ENCODE measurements around the gene PHF10. TPM values are rescaled to one million over a fixed set of nuclear protein-coding genes. Genes with fewer than 3 reads are reported as not detected.

Gene PHF10
- total RNA-seq, 4 donors from 2014 or later = 32.7 to 42.8 (median 37.0) TPM

GRCh38 chr6:169692516-169692915 is 31.8 kb downstream of the PHF10 start:
- no peak overlapping the region for H3K4me3 ChIP-seq (ENCODE audit: low read depth, poor library complexity, severe bottlenecking)
- no peak for DNase-seq (ENCODE audit: low spot score in 2 of 2)
- intact Hi-C loops (cut with DNase I; ENCODE audit: low total_unique reads) = no loop called here
- 96 to 97% methylated on average over 3 of the region's 3 CpGs for WGBS, 2 donors
- no peak for TF ChIP-seq POLR2A (IDR thresholded peaks at IDR 0.05)
- TF ChIP-seq, protein P1, sequence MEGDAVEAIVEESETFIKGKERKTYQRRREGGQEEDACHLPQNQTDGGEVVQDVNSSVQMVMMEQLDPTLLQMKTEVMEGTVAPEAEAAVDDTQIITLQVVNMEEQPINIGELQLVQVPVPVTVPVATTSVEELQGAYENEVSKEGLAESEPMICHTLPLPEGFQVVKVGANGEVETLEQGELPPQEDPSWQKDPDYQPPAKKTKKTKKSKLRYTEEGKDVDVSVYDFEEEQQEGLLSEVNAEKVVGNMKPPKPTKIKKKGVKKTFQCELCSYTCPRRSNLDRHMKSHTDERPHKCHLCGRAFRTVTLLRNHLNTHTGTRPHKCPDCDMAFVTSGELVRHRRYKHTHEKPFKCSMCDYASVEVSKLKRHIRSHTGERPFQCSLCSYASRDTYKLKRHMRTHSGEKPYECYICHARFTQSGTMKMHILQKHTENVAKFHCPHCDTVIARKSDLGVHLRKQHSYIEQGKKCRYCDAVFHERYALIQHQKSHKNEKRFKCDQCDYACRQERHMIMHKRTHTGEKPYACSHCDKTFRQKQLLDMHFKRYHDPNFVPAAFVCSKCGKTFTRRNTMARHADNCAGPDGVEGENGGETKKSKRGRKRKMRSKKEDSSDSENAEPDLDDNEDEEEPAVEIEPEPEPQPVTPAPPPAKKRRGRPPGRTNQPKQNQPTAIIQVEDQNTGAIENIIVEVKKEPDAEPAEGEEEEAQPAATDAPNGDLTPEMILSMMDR (IDR thresholded peaks at IDR 0.05) = no peak

DNA sequence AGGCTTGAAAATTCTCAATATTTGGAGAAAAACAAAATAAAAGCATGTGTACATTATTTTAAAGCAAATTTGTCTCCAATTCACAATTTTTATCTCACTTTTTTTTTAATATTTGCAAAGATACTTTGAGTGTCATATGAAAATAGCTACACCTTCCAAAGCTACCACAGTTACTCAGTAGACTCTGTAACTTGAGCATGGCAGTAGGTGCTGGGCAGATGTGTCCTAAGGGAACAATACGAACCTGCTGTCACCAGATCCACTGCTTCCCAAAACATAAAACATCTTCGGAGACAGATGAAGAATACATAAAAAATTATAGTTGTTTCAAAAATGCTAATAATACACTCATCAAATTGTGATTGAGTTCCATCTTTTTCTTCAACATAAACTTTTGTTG is 33.0 kb downstream of the PHF10 start:
- no peak for DNase-seq (ENCODE audit: low spot score in 2 of 2)
- TF ChIP-seq, protein P1 (IDR thresholded peaks at IDR 0.05) = no peak
- no peak for TF ChIP-seq POLR2A (IDR thresholded peaks at IDR 0.05)
- WGBS, 2 donors = 96% methylated on average over 2 of the region's 2 CpGs
- H3K4me3 ChIP-seq (ENCODE audit: low read depth, poor library complexity, severe bottlenecking) = no peak overlapping the region
- intact Hi-C loops (cut with DNase I; ENCODE audit: low total_unique reads) = no loop called here

DNA sequence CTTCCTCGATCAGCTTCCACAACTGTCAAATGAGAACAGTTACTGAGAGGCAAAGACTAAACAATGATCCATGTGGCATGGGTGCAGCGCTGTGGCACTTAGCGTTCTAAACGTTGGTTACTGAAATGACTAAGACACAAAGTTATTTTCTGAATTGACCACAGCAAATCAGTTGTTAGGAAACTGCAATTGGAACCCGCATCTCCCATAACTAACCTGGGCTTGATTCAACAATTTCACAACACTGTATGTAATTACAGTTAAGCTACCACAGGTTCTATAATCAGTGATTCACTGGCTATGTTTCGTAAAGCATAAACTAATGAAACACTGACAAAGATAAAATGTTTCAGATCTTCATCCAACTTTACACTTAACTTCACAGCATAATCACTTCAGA is 35.0 kb downstream of the PHF10 start:
- TF ChIP-seq, protein P1 (IDR thresholded peaks at IDR 0.05) = no peak
- TF ChIP-seq POLR2A (IDR thresholded peaks at IDR 0.05) = no peak
- intact Hi-C loops (cut with DNase I; ENCODE audit: low total_unique reads) = no loop called here
- 91 to 93% methylated on average over 6 of the region's 6 CpGs for WGBS, 2 donors
- no peak overlapping the region for H3K4me3 ChIP-seq (ENCODE audit: low read depth, poor library complexity, severe bottlenecking)
- no peak for DNase-seq (ENCODE audit: low spot score in 2 of 2)

- 97% methylated on average over 2 of the region's 2 CpGs for WGBS, 2 donors
- intact Hi-C loops (cut with DNase I; ENCODE audit: low total_unique reads) = no loop called here
- no peak for DNase-seq (ENCODE audit: low spot score in 2 of 2)
- TF ChIP-seq POLR2A (IDR thresholded peaks at IDR 0.05) = no peak
- TF ChIP-seq, protein P1 (IDR thresholded peaks at IDR 0.05) = no peak
- no peak overlapping the region for H3K4me3 ChIP-seq (ENCODE audit: low read depth, poor library complexity, severe bottlenecking)
These were observed 38.4 kb downstream of the PHF10 start for GRCh38 chr6:169685860-169686259.

DNA sequence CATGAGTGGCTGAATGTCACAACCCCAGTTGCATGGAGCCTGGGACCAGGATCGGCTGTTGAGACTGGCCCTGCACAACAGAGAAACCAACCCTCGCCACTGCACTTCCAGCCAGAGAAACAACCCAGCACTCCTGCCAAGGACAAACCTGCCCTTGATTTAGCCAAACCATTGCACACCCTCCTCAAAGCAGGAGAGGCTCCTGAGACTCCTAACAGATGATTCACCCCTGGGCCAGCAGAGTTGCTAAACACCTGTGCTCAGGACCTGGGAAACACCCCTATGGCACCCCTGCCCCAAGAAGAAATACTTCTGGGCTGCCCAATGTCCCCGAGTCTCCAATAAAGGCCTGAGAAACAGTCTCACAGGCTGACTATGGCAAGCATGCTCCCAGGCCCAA is 40.2 kb downstream of the PHF10 start:
- H3K4me3 ChIP-seq (ENCODE audit: low read depth, poor library complexity, severe bottlenecking) = no peak overlapping the region
- TF ChIP-seq, protein P1 (IDR thresholded peaks at IDR 0.05) = no peak
- no peak for TF ChIP-seq POLR2A (IDR thresholded peaks at IDR 0.05)
- DNase-seq (ENCODE audit: low spot score in 2 of 2) = no peak
- 94 to 97% methylated on average over 2 to 3 of the region's 3 CpGs for WGBS, 2 donors
- intact Hi-C loops (cut with DNase I; ENCODE audit: low total_unique reads) = no loop called here

- no peak for DNase-seq (ENCODE audit: low spot score in 2 of 2)
- intact Hi-C loops (cut with DNase I; ENCODE audit: low total_unique reads) = no loop called here
- H3K4me3 ChIP-seq (ENCODE audit: low read depth, poor library complexity, severe bottlenecking) = no peak overlapping the region
- TF ChIP-seq, protein P1 (IDR thresholded peaks at IDR 0.05) = no peak
- TF ChIP-seq POLR2A (IDR thresholded peaks at IDR 0.05) = no peak
- WGBS, 2 donors = 63 to 70% methylated on average over 1 of the region's 1 CpG
These were observed 46.0 kb downstream of the PHF10 start for GRCh38 chr6:169678342-169678741.

All from lower leg skin (tissue), 4 donors.